B cell (primary cell): ENCODE measurements around the gene VSTM1. TPM values are rescaled to one million over a fixed set of nuclear protein-coding genes. Genes with fewer than 3 reads are reported as not detected.
"Not testable (repeated sequence)": the region's sequence is repeated elsewhere in the genome, so short reads cannot be mapped to it uniquely, and the experiment has no call there.

ENCODE experiments used
- ATAC-seq: fragments of 200-7000 bp; cut with Tn5 transposase; one replicate; pipeline ENCODE4 v1.10.0; 2021; ENCODE audit warnings: low read depth, mild to moderate bottlenecking, moderate number of reproducible peaks, moderate library complexity
- CTCF ChIA-PET: fragments of 350-600 bp; sonication (Branson Sonifier 250); formaldehyde crosslinking; loops from one replicate; lab custom pipeline; 2021; ENCODE audit warnings: antibody characterized with exemption, inconsistent platforms; lab: Charles Lee
- POLR2A ChIA-PET: fragments of 350-600 bp; sonication (Branson Sonifier 250); formaldehyde crosslinking; loops from one replicate; lab custom pipeline; 2021; ENCODE audit warnings: antibody characterized with exemption; lab: Charles Lee
- DNase-seq: peaks from one replicate; pipeline ENCODE4 v3.0.0; 2013
- H2AFZ ChIP-seq: 2 replicates; pipeline ENCODE4 v1.6.1; 2012; ENCODE audit warnings: mild to moderate bottlenecking, low read depth, low read length; ENCODE audit not compliant: insufficient read depth, poor library complexity, severe bottlenecking
- H3K27ac ChIP-seq, 2 donors: 1 replicate in 1 of 2; 2 replicates in 1 of 2; pipeline ENCODE4 v1.5.1; 2012 to 2013; ENCODE audit warnings: low read length in 2 of 2, mild to moderate bottlenecking in 2 of 2, moderate library complexity in 1 of 2
- H3K27me3 ChIP-seq, 4 experiments: fragments of 200-600 bp in 1 of 4; sonication (generic) in 1 of 4; replicated peaks in 1 of 4; 1 replicate in 2 of 4; 2 replicates in 2 of 4; pipeline versions ENCODE4 v1.6.1 to v1.7.0; 2013 to 2016; ENCODE audit warnings: low read length in 3 of 4, mild to moderate bottlenecking in 2 of 4, mixed read lengths in 1 of 4, moderate library complexity in 1 of 4; ENCODE audit not compliant: insufficient read depth in 4 of 4, control insufficient read depth in 3 of 4; ENCODE audit errors: control extremely low read depth in 1 of 4
- H3K36me3 ChIP-seq, 2 experiments: replicated peaks in 1 of 2; 1 replicate in 1 of 2; 2 replicates in 1 of 2; pipeline versions ENCODE4 v1.6.1 to v1.7.1; 2013; ENCODE audit warnings: low read length in 1 of 2; ENCODE audit not compliant: insufficient read depth in 2 of 2, control insufficient read depth in 1 of 2; ENCODE audit errors: control extremely low read depth in 1 of 2, extremely low read depth in 1 of 2
- H3K4me1 ChIP-seq, 2 donors: fragments of 200-600 bp in 1 of 2; sonication (generic) in 1 of 2; 1 replicate in 1 of 2; 2 replicates in 1 of 2; pipeline versions ENCODE4 v1.5.1 to v1.6.1; 2013 to 2017; ENCODE audit warnings: low read length in 2 of 2; ENCODE audit not compliant: control insufficient read depth in 2 of 2, insufficient read depth in 2 of 2
- H3K4me2 ChIP-seq: replicated peaks from 2 replicates; pipeline ENCODE3; 2012; ENCODE audit warnings: mild to moderate bottlenecking, low read depth, low read length; ENCODE audit not compliant: poor library complexity, severe bottlenecking
- H3K4me3 ChIP-seq, 5 experiments: fragments of 200-600 bp in 1 of 5; sonication (generic) in 1 of 5; 1 replicate in 3 of 5; 2 replicates in 2 of 5; pipeline versions ENCODE4 v1.5.1 to v1.7.0; 2011 to 2016; ENCODE audit warnings: low read length in 4 of 5, mild to moderate bottlenecking in 4 of 5, low read depth in 2 of 5, control low read depth in 1 of 5, moderate library complexity in 1 of 5; ENCODE audit not compliant: insufficient read depth in 1 of 5; ENCODE audit errors: control extremely low read depth in 1 of 5, extremely low read depth in 1 of 5
- H3K79me2 ChIP-seq: fragments of 200-600 bp; sonication (generic); one replicate; pipeline ENCODE4 v1.6.0; 2016; ENCODE audit warnings: low read length; ENCODE audit not compliant: control insufficient read depth, insufficient read depth
- H3K9ac ChIP-seq: fragments of 200-600 bp; sonication (generic); 2 replicates; pipeline ENCODE4 v1.6.1; 2017; ENCODE audit warnings: mild to moderate bottlenecking, low read length, moderate library complexity
- H3K9me3 ChIP-seq, 3 donors: one replicate each; pipeline versions ENCODE4 v1.6.1 to v1.7.1; 2013; ENCODE audit warnings: low read length in 2 of 3; ENCODE audit not compliant: control insufficient read depth in 2 of 3, insufficient read depth in 1 of 3; ENCODE audit errors: control extremely low read depth in 1 of 3
- H4K20me1 ChIP-seq: 2 replicates; pipeline ENCODE4 v1.6.0; 2012; ENCODE audit warnings: mild to moderate bottlenecking, low read length; ENCODE audit not compliant: insufficient read depth, control insufficient read depth, poor library complexity, severe bottlenecking
- H3K27ac Mint-ChIP-seq: one replicate; pipeline ENCODE4 v1.8.0; 2021; ENCODE audit warnings: mixed read lengths
- H3K27me3 Mint-ChIP-seq: one replicate; pipeline ENCODE4 v1.8.0; 2021; ENCODE audit warnings: mixed read lengths
- H3K4me1 Mint-ChIP-seq: one replicate; pipeline ENCODE4 v1.8.0; 2021; ENCODE audit warnings: mixed read lengths
- H3K4me3 Mint-ChIP-seq: one replicate; pipeline ENCODE4 v1.8.0; 2021; ENCODE audit warnings: mixed read lengths
- H3K9me3 Mint-ChIP-seq: one replicate; pipeline ENCODE4 v1.8.0; 2022; ENCODE audit warnings: mixed read lengths; ENCODE audit not compliant: insufficient read depth
- EZH2 ChIP-seq: IDR thresholded peaks from 2 replicates; pipeline ENCODE4 v1.6.1; 2012; ENCODE audit warnings: borderline replicate concordance, low read depth, mild to moderate bottlenecking, moderate library complexity, low read length; ENCODE audit not compliant: insufficient read depth, poor library complexity, severe bottlenecking
- WGBS: methylation state at CpG from one replicate; pipeline ENCODE4 v1.1.5; 2013; ENCODE audit warnings: missing lambda C conversion rate; ENCODE audit not compliant: insufficient coverage; 5-methylcytosine and 5-hydroxymethylcytosine counted together
- intact Hi-C: fragments of 100-400 bp; cut with micrococcal nuclease; formaldehyde crosslinking; loops from one replicate; pipeline ENCODE4 v1.10.0; 2022
- polyA plus RNA-seq: library from polyadenylated mRNA; depleted of rRNA; stranded (reverse); fragments of >200 nt; gene quantifications from 2 replicates; pipeline ENCODE4 v1.2.3, GENCODE V29; 2012
- total RNA-seq, 2 donors: library from RNA; stranded (reverse); fragments of 120-200 nt in 1 of 2; gene quantifications; 1 replicate in 1 of 2; 2 replicates in 1 of 2; pipeline versions ENCODE4 v1.2.3 to v1.2.4, GENCODE V29; 2013 to 2022

VSTM1 gene
- total and polyA plus RNA-seq, 2 donors (not counting 1 experiment from before 2014, with no cell fraction given) = 0.82 TPM; not detected in 1

DNA sequence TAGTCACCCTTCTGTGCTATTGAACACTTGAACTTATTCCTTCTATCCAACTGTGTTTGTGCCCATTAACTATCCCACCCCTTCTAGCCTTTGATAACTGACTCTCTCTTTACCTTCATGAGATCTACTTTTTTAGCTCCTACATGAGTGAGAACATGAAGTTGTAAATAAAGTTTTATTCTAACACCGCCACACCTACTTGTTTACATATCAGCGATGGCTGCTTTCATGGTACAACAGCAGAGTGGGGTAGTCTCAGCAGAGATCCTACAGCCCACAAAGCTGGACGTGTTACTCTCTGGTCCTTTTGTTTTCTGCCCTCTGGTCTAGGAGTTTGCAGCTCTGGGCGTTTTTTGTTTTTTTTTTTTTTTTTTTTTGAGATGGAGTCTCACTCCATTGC, 23.7 kb downstream of the VSTM1 start:
- Mint-ChIP-seq H3K27me3 (peaks cover 9% of the 10 kb centered on the region), H3K9me3 (no peaks in the 10 kb centered on the region), H3K27ac (no peak overlapping the region), H3K4me1 (no peaks in the 10 kb centered on the region), H3K4me3 (no peak overlapping the region)
- Histone ChIP-seq H3K36me3 (no peaks in the 10 kb centered on the region), H2AFZ (no peak overlapping the region), H3K9ac (no peak overlapping the region), H3K9me3 (peaks cover 0 to 16% (median 0%) of the 10 kb centered on the region in 3 donors), H3K27me3 (no peaks in the 10 kb centered on the region), H3K4me1 (no peaks in the 10 kb centered on the region), H3K4me3 (no peak overlapping the region), H3K79me2 (no peaks in the 10 kb centered on the region), H3K4me2 (no peak overlapping the region), H3K27ac (no peak overlapping the region), H4K20me1 (no peaks in the 10 kb centered on the region)
- no peak for ATAC-seq
- CTCF ChIA-PET = interaction anchor here (0.7 kb wide), 2 partner anchors 13 to 25 kb away, joined by 3 to 4 read pairs; no protein-coding TSS in a partner anchor
- WGBS = 40% methylated on average over 1 of the region's 4 CpGs
- DNase-seq = no peak
- TF ChIP-seq EZH2 = no peak
- intact Hi-C loops = no loop called here
- POLR2A ChIA-PET = interaction anchor here (0.6 kb wide), 1 partner anchor 19 kb away, joined by 4 read pairs; no protein-coding TSS in a partner anchor

DNA sequence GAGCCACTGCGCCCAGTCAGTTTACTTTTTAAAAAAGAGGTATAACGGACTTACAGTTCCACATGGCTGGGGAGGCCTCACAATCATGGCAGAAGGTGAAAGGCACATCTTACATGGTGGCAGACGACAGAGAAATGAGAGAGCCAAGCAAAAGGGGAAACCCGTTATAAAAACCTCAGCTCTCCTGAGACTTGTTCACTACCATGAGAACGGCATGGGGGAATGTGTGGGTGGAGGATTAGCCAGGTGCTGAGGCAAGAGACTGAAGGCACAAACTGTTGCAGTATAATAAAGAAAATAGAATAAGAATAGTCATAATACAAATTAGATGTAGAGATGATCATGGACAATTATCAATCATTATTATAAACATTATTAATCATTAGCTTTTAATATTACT, 27.2 kb downstream of the VSTM1 start:
- intact Hi-C loops, H3K4me2 ChIP-seq, H3K4me1 ChIP-seq, H3K79me2 ChIP-seq, POLR2A ChIA-PET, H3K27ac Mint-ChIP-seq, H3K27ac ChIP-seq, H3K27me3 ChIP-seq, H3K4me3 ChIP-seq, H3K9ac ChIP-seq, ATAC-seq, H3K27me3 Mint-ChIP-seq, H3K9me3 Mint-ChIP-seq, DNase-seq, H3K4me3 Mint-ChIP-seq, H3K36me3 ChIP-seq, H3K4me1 Mint-ChIP-seq, H2AFZ ChIP-seq, H4K20me1 ChIP-seq: not testable (repeated sequence)
- CTCF ChIA-PET = interaction anchor here (0.6 to 1.2 kb wide), 2 partner anchors 10 to 473 kb away, joined by 3 to 4 read pairs; no protein-coding TSS in a partner anchor
- H3K9me3 ChIP-seq = peaks cover 0 to 10% (median 0%) of the 10 kb centered on the region in 3 donors
- 65% methylated on average over 2 of the region's 5 CpGs for WGBS
